Limb (tissue), 2 donors: ENCODE data around the gene ACAP1.
A peak's percentile ranks its signal among the peaks of the same experiment; 100 is the strongest.
"Not testable (repeated sequence)": the region's sequence is repeated elsewhere in the genome, so short reads cannot be mapped to it uniquely, and the experiment has no call there.

Experiments
- DNase-seq, 2 donors: peaks; one replicate each; pipeline ENCODE4 v3.0.0-alpha.2; 2016; ENCODE audit errors: extremely low spot score in 2 of 2

ACAP1 gene

GRCh38 chr17:7328840-7329373 lies 7.4 kb upstream of the ACAP1 start, which contains the start of gene NEURL4:
Gene NEURL4 (minus strand): TSS chr17:7329335. CDS start chr17:7329312, 23 bp downstream.
- DNase-seq: peak in 1 of 2 donors; percentile 9

- peak; percentile 98 for DNase-seq
Observed at GRCh38 chr17:7329374-7329996, 6.8 kb upstream of the ACAP1 start.

GRCh38 chr17:7329997-7330637 lies 6.2 kb upstream of the ACAP1 start:
- DNase-seq: peak; percentile 84 to 89

- no peak for DNase-seq
Observed at GRCh38 chr17:7330638-7331015, 5.7 kb upstream of the ACAP1 start.

- DNase-seq: no peak
Observed at GRCh38 chr17:7332111-7332510, 4.2 kb upstream of the ACAP1 start.

GRCh38 chr17:7332600-7333069 lies 3.7 kb upstream of the ACAP1 start:
- not testable (repeated sequence) for DNase-seq

- DNase-seq: no peak
Observed at GRCh38 chr17:7334938-7335538, 1.3 kb upstream of the ACAP1 start.

- DNase-seq: not testable (repeated sequence)
Observed at GRCh38 chr17:7335765-7336164, 564 bp upstream of the ACAP1 start.

GRCh38 chr17:7337600-7337999 lies 1.3 kb downstream of the ACAP1 start:
- not testable (repeated sequence) for DNase-seq

GRCh38 chr17:7340179-7340578 lies 3.9 kb downstream of the ACAP1 start:
- no peak for DNase-seq

GRCh38 chr17:7341842-7342241 lies 5.5 kb downstream of the ACAP1 start:
- DNase-seq: no peak

- DNase-seq: no peak
Observed at GRCh38 chr17:7343250-7343649, 6.9 kb downstream of the ACAP1 start.

GRCh38 chr17:7346761-7347614 lies 10.7 kb downstream of the ACAP1 start:
- DNase-seq: no peak

GRCh38 chr17:7347630-7348477 lies 11.5 kb downstream of the ACAP1 start:
- no peak for DNase-seq

GRCh38 chr17:7348478-7349242 lies 12.3 kb downstream of the ACAP1 start:
- no peak for DNase-seq

- peak; percentile 60 to 91 for DNase-seq
Observed at GRCh38 chr17:7351665-7352502, 15.6 kb downstream of the ACAP1 start, which contains the start of gene KCTD11. Gene KCTD11 (plus strand): TSS chr17:7352162.

- DNase-seq: no peak
Observed at GRCh38 chr17:7352503-7352889, 16.2 kb downstream of the ACAP1 start.

- DNase-seq: no peak
Observed at GRCh38 chr17:7352910-7353635, 16.7 kb downstream of the ACAP1 start.
